GM12874 (cell line): ENCODE data around the gene PPP2R2D.

Source experiments
- TF ChIP-seq, protein P1 (sequence below): IDR thresholded peaks from 2 replicates; pipeline ENCODE4 v1.5.1; 2011; ENCODE audit warnings: low read depth, mild to moderate bottlenecking, control low read depth, low read length, moderate library complexity; ENCODE audit not compliant: insufficient read depth

The PPP2R2D gene

DNA sequence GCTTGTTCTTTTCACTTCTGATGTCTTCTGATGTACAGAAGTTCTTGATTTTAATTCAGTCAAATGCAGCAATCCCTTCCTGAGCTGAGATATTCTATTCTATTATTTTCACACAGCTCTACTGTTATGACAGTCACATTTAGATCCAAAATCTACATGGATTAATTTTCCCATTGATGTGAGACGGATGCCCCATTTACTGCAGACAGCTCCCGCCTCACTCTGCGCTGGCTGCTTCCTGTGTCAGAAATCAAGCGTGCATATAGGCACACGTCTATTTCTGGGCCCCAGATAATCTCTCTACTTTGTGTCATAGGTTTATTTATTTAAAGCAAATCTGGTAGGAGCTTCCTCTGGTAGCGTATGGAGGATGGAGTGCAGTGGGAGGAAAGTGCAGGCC is 74.2 kb downstream of the PPP2R2D start:
- TF ChIP-seq, protein P1, sequence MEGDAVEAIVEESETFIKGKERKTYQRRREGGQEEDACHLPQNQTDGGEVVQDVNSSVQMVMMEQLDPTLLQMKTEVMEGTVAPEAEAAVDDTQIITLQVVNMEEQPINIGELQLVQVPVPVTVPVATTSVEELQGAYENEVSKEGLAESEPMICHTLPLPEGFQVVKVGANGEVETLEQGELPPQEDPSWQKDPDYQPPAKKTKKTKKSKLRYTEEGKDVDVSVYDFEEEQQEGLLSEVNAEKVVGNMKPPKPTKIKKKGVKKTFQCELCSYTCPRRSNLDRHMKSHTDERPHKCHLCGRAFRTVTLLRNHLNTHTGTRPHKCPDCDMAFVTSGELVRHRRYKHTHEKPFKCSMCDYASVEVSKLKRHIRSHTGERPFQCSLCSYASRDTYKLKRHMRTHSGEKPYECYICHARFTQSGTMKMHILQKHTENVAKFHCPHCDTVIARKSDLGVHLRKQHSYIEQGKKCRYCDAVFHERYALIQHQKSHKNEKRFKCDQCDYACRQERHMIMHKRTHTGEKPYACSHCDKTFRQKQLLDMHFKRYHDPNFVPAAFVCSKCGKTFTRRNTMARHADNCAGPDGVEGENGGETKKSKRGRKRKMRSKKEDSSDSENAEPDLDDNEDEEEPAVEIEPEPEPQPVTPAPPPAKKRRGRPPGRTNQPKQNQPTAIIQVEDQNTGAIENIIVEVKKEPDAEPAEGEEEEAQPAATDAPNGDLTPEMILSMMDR = no peak

DNA sequence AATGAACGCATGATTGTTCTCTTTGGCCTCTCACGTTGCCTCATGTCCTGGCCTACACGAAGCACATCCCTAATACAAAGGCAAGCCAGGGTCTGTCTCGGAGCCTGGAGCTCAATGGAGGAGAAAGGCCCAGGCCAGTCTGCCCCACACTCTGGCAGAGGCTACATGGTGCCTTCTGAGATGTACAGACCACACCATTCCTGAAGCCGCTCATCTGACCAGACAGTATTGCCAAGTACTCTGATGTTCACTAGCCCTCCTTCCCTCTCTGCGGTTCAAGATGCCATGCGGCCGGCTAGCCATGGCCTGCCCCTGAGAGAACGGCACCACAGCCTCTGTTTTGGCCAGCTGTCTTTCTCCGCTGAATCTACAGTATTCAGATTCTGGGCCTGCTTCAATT is 75.0 kb downstream of the PPP2R2D start:
- TF ChIP-seq, protein P1 = no peak

- TF ChIP-seq, protein P1 = no peak
Observed at GRCh38 chr10:131977323-131978096, 76.7 kb downstream of the PPP2R2D start.

- TF ChIP-seq, protein P1 = no peak
Observed at GRCh38 chr10:131978366-131978765, 77.6 kb downstream of the PPP2R2D start.

DNA sequence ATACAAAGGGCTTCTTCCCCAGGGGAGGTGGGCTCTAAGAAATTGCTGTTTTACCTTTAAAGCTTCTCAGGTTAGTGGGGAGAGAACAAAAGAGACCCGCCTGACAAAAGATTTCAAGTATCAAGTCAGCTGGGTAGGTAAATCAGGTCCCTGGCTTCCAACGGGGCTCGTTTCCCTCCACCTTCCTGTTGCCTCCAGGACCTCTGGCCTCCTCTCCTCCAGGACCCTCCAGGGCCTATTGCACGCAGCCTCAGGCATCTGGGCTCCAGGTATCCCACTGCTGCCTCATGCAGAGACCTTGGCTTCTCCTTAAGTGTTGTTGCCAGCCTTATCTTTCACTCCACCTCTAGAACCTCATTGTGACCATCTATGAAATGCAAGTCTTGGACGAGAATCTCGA is 78.0 kb downstream of the PPP2R2D start:
- TF ChIP-seq, protein P1 = no peak

- TF ChIP-seq, protein P1 = no peak
Observed at GRCh38 chr10:131979336-131979735, 78.5 kb downstream of the PPP2R2D start.

DNA sequence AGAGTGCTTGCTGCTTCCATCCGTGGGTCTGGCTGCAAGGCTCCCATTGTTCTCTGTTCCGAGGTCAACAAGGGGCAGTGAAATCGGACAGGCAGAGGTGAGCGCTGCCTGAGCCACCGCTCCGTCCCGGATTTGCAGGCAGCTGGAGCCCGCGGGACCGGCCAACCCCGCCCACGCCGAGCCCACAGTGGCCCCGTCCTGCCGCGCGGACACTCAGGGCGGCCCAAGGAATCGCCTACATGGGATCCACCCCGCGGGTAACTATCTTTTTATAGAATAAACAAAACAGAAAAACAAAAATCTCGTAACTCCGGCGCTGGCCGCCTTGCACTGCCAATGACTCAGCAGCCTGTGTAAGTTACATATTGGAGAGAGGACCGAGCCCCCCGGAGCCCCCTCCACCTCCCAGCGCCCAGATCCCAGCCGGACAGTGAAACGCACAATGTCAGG is 79.0 kb downstream of the PPP2R2D start:
- TF ChIP-seq, protein P1 = no peak
